PFSK-1 (cell line): ENCODE data around the gene UAP1L1.

ENCODE experiments used
- FOXP2 ChIP-seq: optimal IDR thresholded peaks from 2 replicates; pipeline ENCODE3; 2011; ENCODE audit warnings: borderline replicate concordance, control low read depth, inconsistent platforms; ENCODE audit not compliant: insufficient read depth; ENCODE audit errors: extremely low read length, extremely low read depth
- POLR2AphosphoS5 ChIP-seq: IDR thresholded peaks from 2 replicates; pipeline ENCODE4 v1.6.1; 2012; ENCODE audit warnings: low read depth, mild to moderate bottlenecking, control low read depth, low read length, moderate library complexity
- REST ChIP-seq, 2 experiments: IDR thresholded peaks; 2 replicates each; pipeline versions ENCODE4 v1.6.1 to v1.8.0; 2011 to 2012; ENCODE audit warnings: low read depth in 2 of 2, low read length in 2 of 2, control low read depth in 1 of 2, inconsistent platforms in 1 of 2, mild to moderate bottlenecking in 1 of 2, moderate library complexity in 1 of 2; ENCODE audit not compliant: insufficient read depth in 1 of 2
- SIN3A ChIP-seq: IDR thresholded peaks from 2 replicates; pipeline ENCODE4 v1.6.1; 2012; ENCODE audit warnings: mild to moderate bottlenecking, low read length, moderate library complexity, borderline replicate concordance; ENCODE audit not compliant: insufficient read depth
- TAF1 ChIP-seq: IDR thresholded peaks from 2 replicates; pipeline ENCODE4 v1.6.1; 2012; ENCODE audit warnings: low read length, control low read depth, borderline replicate concordance; ENCODE audit not compliant: insufficient read depth

UAP1L1 gene

GRCh38 chr9:137080260-137081122 lies 3.2 kb downstream of the UAP1L1 start:
- no peak for TF ChIP-seq TAF1
- no peak for TF ChIP-seq POLR2AphosphoS5
- TF ChIP-seq FOXP2: no peak
- no peak for TF ChIP-seq REST (IDR thresholded peaks at IDR 0.05; ENCODE audit: insufficient read depth in 1 of 2, low read depth in 2 of 2, low read length in 2 of 2)
- no peak for TF ChIP-seq SIN3A

- TF ChIP-seq TAF1 (no peak), POLR2AphosphoS5 (no peak)
Measured at GRCh38 chr9:137082222-137082924, 5.1 kb downstream of the UAP1L1 start.

GRCh38 chr9:137082925-137083290 lies 5.6 kb downstream of the UAP1L1 start:
- TF ChIP-seq POLR2AphosphoS5 (no peak), SIN3A (no peak), FOXP2 (no peak), REST (IDR thresholded peaks at IDR 0.05; ENCODE audit: insufficient read depth in 1 of 2, low read depth in 2 of 2, low read length in 2 of 2) (no peak), TAF1 (no peak)

- TF ChIP-seq TAF1 (no peak), FOXP2 (no peak), REST (IDR thresholded peaks at IDR 0.05; ENCODE audit: insufficient read depth in 1 of 2, low read depth in 2 of 2, low read length in 2 of 2) (no peak), SIN3A (no peak), POLR2AphosphoS5 (no peak)
Measured at GRCh38 chr9:137083394-137084004, 6.2 kb downstream of the UAP1L1 start.

GRCh38 chr9:137084526-137084925 lies 7.2 kb downstream of the UAP1L1 start:
- TF ChIP-seq FOXP2 (no peak), POLR2AphosphoS5 (no peak)

GRCh38 chr9:137085920-137086530 lies 8.7 kb downstream of the UAP1L1 start:
- TF ChIP-seq SIN3A (no peak), TAF1 (no peak), POLR2AphosphoS5 (0 out of 2 replicates have a peak, but pooled peaks have one; percentile 6), FOXP2 (no peak), REST (IDR thresholded peaks at IDR 0.05; ENCODE audit: insufficient read depth in 1 of 2, low read depth in 2 of 2, low read length in 2 of 2) (0 out of 4 replicates have a peak, but pooled peaks of 1 of the 2 experiments have one; percentile 10)
